ENCODE results near the gene CPNE7. TPM values are rescaled to one million over a fixed set of nuclear protein-coding genes. Genes with fewer than 3 reads are reported as not detected.

CPNE7 gene
- total and polyA plus RNA-seq, 7 experiments from 2014 or later: 0.39 to 5.2 TPM; not detected in 5

GRCh38 chr16:89595330-89596060, 19.9 kb downstream of the CPNE7 start:
- Histone ChIP-seq H3K27ac (ENCODE audit: low read depth, low read length) (no peak overlapping the region), H3K4me3 (ENCODE audit: low read length) (no peak overlapping the region), H3K36me3 (ENCODE audit: control insufficient read depth in 2 of 3, insufficient read depth in 3 of 3, low read length in 3 of 3) (no peaks in the 10 kb centered on the region), H3K27me3 (ENCODE audit: control insufficient read depth in 2 of 2, insufficient read depth in 2 of 2, low read length in 2 of 2) (no peaks in the 10 kb centered on the region), H3K4me1 (ENCODE audit: control insufficient read depth in 2 of 2, insufficient read depth in 2 of 2, low read length in 2 of 2) (peaks cover 8 to 20% of the 10 kb centered on the region in 2 donors), H3K9me3 (ENCODE audit: control insufficient read depth in 2 of 3, low read length in 3 of 3) (no peaks in the 10 kb centered on the region)
- Mint-ChIP-seq H3K4me3 (no peak overlapping the region), H3K4me1 (peaks cover 4 to 11% (median 8%) of the 10 kb centered on the region in 7 donors), H3K9me3 (no peaks in the 10 kb centered on the region), H3K27me3 (no peaks in the 10 kb centered on the region), H3K36me3 (no peaks in the 10 kb centered on the region), H3K27ac (peak overlapping the region in 3 of 9 donors; percentile 12 to 28 (median 15))
- intact Hi-C loops (cut with micrococcal nuclease): no loop called here
- ATAC-seq (no peak), DNase-seq (no peak)
- POLR2A ChIA-PET: no interaction called here
- CTCF ChIA-PET: no interaction called here

DNA sequence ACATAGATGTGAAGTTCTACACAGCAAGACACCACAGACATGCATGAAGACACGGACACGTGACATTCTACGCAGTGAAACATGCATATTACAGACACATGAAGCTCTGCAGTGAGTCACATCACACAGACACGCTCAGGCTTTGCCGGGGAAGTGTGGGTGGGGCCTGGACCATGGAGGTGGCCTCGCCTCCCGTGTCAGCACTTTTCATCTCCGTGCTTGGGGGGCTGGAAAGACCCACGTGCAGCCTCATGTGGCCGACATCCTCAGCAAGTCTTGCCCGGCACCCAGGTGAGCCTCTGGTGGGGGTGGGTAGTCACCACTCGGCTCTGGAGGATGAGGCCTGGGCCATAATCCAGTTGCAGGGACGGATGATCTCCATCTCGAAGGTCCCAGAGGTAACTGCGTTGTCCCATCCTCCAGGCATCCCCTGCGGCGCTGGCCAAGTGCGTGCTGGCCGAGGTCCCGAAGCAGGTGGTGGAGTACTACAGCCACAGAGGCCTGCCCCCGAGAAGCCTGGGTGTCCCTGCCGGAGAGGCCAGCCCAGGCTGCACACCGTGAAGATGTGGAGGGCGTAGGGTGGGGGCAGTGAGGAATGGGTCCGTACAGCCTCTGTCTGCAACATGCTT, 20.6 kb downstream of the CPNE7 start:
- Histone ChIP-seq H3K4me3 (ENCODE audit: low read length) (no peak overlapping the region), H3K9me3 (ENCODE audit: control insufficient read depth in 2 of 3, low read length in 3 of 3) (no peaks in the 10 kb centered on the region), H3K4me1 (ENCODE audit: control insufficient read depth in 2 of 2, insufficient read depth in 2 of 2, low read length in 2 of 2) (peaks cover 8 to 20% of the 10 kb centered on the region in 2 donors), H3K36me3 (ENCODE audit: control insufficient read depth in 2 of 3, insufficient read depth in 3 of 3, low read length in 3 of 3) (no peaks in the 10 kb centered on the region), H3K27ac (ENCODE audit: low read depth, low read length) (no peak overlapping the region), H3K27me3 (ENCODE audit: control insufficient read depth in 2 of 2, insufficient read depth in 2 of 2, low read length in 2 of 2) (no peaks in the 10 kb centered on the region)
- Mint-ChIP-seq H3K4me1 (peaks cover 4 to 11% (median 8%) of the 10 kb centered on the region in 7 donors), H3K36me3 (no peaks in the 10 kb centered on the region), H3K27ac (peak overlapping the region in 2 of 9 donors; percentile 12 to 28), H3K4me3 (no peak overlapping the region), H3K27me3 (no peaks in the 10 kb centered on the region), H3K9me3 (no peaks in the 10 kb centered on the region)
- intact Hi-C loops (cut with micrococcal nuclease): no loop called here
- ChIA-PET POLR2A (no interaction called here), CTCF (no interaction called here)
- DNase-seq: no peak
- no peak for ATAC-seq

DNA sequence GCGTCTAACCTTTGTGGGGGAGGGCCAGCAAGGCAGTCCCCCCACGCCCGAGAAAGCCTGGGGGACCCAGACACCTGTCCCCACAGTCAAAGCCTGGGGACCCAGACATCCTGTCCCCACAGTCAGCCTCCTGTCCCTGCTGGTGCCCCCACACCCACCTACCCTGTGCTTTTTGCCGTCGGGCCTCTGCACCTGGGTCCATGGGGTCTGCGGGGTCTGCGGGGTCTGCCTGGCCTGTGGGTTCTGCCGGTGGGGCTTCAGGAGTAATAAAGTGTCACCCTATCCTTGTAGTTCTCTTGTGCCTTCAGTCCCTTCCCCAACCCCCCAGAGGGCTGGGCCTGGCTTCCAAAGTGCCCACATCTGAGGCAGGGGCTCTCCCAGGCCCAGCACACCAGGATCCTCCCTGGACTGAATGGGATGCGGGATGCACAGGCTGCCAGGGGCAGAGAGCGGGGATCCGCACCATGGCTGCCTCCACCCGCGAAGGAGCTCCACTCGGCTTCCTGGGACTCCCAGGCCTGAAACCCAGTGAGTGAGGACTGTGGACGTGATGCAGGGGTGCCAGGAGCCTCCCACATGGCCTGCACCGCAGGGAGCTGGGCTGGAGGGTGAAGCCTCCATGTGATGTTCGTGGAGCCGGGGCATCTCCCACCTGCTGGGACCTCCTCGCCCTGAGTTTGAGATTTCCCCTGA, 21.5 kb downstream of the CPNE7 start:
- Histone ChIP-seq H3K4me1 (ENCODE audit: control insufficient read depth in 2 of 2, insufficient read depth in 2 of 2, low read length in 2 of 2) (peaks cover 10 to 21% of the 10 kb centered on the region in 2 donors), H3K9me3 (ENCODE audit: control insufficient read depth in 2 of 3, low read length in 3 of 3) (no peaks in the 10 kb centered on the region), H3K27me3 (ENCODE audit: control insufficient read depth in 2 of 2, insufficient read depth in 2 of 2, low read length in 2 of 2) (no peaks in the 10 kb centered on the region), H3K4me3 (ENCODE audit: low read length) (no peak overlapping the region), H3K27ac (ENCODE audit: low read depth, low read length) (no peak overlapping the region), H3K36me3 (ENCODE audit: control insufficient read depth in 2 of 3, insufficient read depth in 3 of 3, low read length in 3 of 3) (no peaks in the 10 kb centered on the region)
- Mint-ChIP-seq H3K4me1 (peaks cover 4 to 12% (median 8%) of the 10 kb centered on the region in 7 donors), H3K36me3 (no peaks in the 10 kb centered on the region), H3K27me3 (no peaks in the 10 kb centered on the region), H3K4me3 (no peak overlapping the region), H3K9me3 (no peaks in the 10 kb centered on the region), H3K27ac (peak overlapping the region in 1 of 9 donors; percentile 9)
- DNase-seq (no peak), ATAC-seq (no peak)
- ChIA-PET CTCF (no interaction called here), POLR2A (no interaction called here)
- intact Hi-C loops (cut with micrococcal nuclease): no loop called here

GRCh38 chr16:89598199-89598598, 22.6 kb downstream of the CPNE7 start:
- H3K27ac Mint-ChIP-seq: peak overlapping the region in 1 of 9 donors; percentile 16
- H3K4me1 Mint-ChIP-seq: peaks cover 6 to 22% (median 17%) of the 10 kb centered on the region in 7 donors
- H3K27me3 Mint-ChIP-seq: no peaks in the 10 kb centered on the region
- ATAC-seq: no peak
- no peak overlapping the region for H3K4me3 ChIP-seq (ENCODE audit: low read length)
- no peak overlapping the region for H3K4me3 Mint-ChIP-seq
- no peak overlapping the region for H3K27ac ChIP-seq (ENCODE audit: low read depth, low read length)
- H3K9me3 Mint-ChIP-seq: no peaks in the 10 kb centered on the region
- H3K27me3 ChIP-seq (ENCODE audit: control insufficient read depth in 2 of 2, insufficient read depth in 2 of 2, low read length in 2 of 2): no peaks in the 10 kb centered on the region
- DNase-seq: no peak
- intact Hi-C loops (cut with micrococcal nuclease): no loop called here
- H3K4me1 ChIP-seq (ENCODE audit: control insufficient read depth in 2 of 2, insufficient read depth in 2 of 2, low read length in 2 of 2): peaks cover 20 to 26% of the 10 kb centered on the region in 2 donors
- no peaks in the 10 kb centered on the region for H3K9me3 ChIP-seq (ENCODE audit: control insufficient read depth in 2 of 3, low read length in 3 of 3)
- ChIA-PET POLR2A (no interaction called here), CTCF (no interaction called here)
- H3K36me3 ChIP-seq (ENCODE audit: control insufficient read depth in 2 of 3, insufficient read depth in 3 of 3, low read length in 3 of 3): no peaks in the 10 kb centered on the region
- H3K36me3 Mint-ChIP-seq: no peaks in the 10 kb centered on the region

DNA sequence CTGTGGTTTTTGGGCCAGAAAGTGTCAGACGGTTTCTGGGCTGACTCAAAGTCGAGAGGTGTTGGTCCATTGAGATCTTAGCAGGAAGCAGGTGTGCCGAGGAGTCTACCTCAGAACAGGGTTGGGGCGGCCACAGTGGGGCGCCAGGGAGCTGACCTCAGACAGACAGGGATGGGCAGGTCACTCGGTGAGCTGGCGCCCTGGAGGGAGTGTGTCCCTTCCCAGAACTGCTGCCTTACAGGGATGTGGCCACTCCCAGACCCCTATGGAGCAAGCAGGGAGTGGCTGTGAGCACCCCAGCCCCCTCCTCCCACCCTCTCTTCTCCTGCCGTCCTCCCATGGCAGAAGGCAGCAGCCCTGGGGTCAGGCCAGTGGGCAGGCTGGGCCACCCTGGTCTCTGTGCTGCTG, 23.9 kb downstream of the CPNE7 start:
- peak; percentile 33 for ATAC-seq
- Mint-ChIP-seq H3K36me3 (no peaks in the 10 kb centered on the region), H3K27ac (no peak overlapping the region), H3K27me3 (no peaks in the 10 kb centered on the region), H3K4me3 (no peak overlapping the region), H3K9me3 (no peaks in the 10 kb centered on the region), H3K4me1 (peaks cover 0 to 12% (median 8%) of the 10 kb centered on the region in 7 donors)
- no peaks in the 10 kb centered on the region for H3K36me3 ChIP-seq (ENCODE audit: control insufficient read depth in 2 of 3, insufficient read depth in 3 of 3, low read length in 3 of 3)
- H3K4me1 ChIP-seq (ENCODE audit: control insufficient read depth in 2 of 2, insufficient read depth in 2 of 2, low read length in 2 of 2): peaks cover 13 to 17% of the 10 kb centered on the region in 2 donors
- no peak overlapping the region for H3K4me3 ChIP-seq (ENCODE audit: low read length)
- intact Hi-C loops (cut with micrococcal nuclease): no loop called here
- ChIA-PET POLR2A (no interaction called here), CTCF (no interaction called here)
- no peaks in the 10 kb centered on the region for H3K9me3 ChIP-seq (ENCODE audit: control insufficient read depth in 2 of 3, low read length in 3 of 3)
- no peak overlapping the region for H3K27ac ChIP-seq (ENCODE audit: low read depth, low read length)
- no peaks in the 10 kb centered on the region for H3K27me3 ChIP-seq (ENCODE audit: control insufficient read depth in 2 of 2, insufficient read depth in 2 of 2, low read length in 2 of 2)
- no peak for DNase-seq

- ATAC-seq (no peak), DNase-seq (no peak)
- Histone ChIP-seq H3K27me3 (ENCODE audit: control insufficient read depth in 2 of 2, insufficient read depth in 2 of 2, low read length in 2 of 2) (no peaks in the 10 kb centered on the region), H3K4me3 (ENCODE audit: low read length) (no peak overlapping the region), H3K4me1 (ENCODE audit: control insufficient read depth in 2 of 2, insufficient read depth in 2 of 2, low read length in 2 of 2) (peaks cover 13% of the 10 kb centered on the region in 2 donors), H3K27ac (ENCODE audit: low read depth, low read length) (no peak overlapping the region), H3K36me3 (ENCODE audit: control insufficient read depth in 2 of 3, insufficient read depth in 3 of 3, low read length in 3 of 3) (no peaks in the 10 kb centered on the region), H3K9me3 (ENCODE audit: control insufficient read depth in 2 of 3, low read length in 3 of 3) (no peaks in the 10 kb centered on the region)
- intact Hi-C loops (cut with micrococcal nuclease): no loop called here
- Mint-ChIP-seq H3K27ac (no peak overlapping the region), H3K27me3 (no peaks in the 10 kb centered on the region), H3K36me3 (no peaks in the 10 kb centered on the region), H3K9me3 (no peaks in the 10 kb centered on the region), H3K4me1 (peaks cover 0 to 12% (median 8%) of the 10 kb centered on the region in 7 donors), H3K4me3 (no peak overlapping the region)
- CTCF ChIA-PET: interaction anchor here (0.5 kb wide), 1 partner anchor 73 kb away, joined by 3 read pairs; no protein-coding TSS in a partner anchor
- POLR2A ChIA-PET: no interaction called here
Observed at GRCh38 chr16:89599902-89600301, 24.3 kb downstream of the CPNE7 start.

Measured in naive thymus-derived CD4-positive, alpha-beta T cell (primary cell).